ENCODE data around the gene ALMS1.
A peak's percentile ranks its signal among the peaks of the same experiment; 100 is the strongest.
"Not testable (repeated sequence)": the region's sequence is repeated elsewhere in the genome, so short reads cannot be mapped to it uniquely, and the experiment has no call there.

ALMS1 gene

DNA sequence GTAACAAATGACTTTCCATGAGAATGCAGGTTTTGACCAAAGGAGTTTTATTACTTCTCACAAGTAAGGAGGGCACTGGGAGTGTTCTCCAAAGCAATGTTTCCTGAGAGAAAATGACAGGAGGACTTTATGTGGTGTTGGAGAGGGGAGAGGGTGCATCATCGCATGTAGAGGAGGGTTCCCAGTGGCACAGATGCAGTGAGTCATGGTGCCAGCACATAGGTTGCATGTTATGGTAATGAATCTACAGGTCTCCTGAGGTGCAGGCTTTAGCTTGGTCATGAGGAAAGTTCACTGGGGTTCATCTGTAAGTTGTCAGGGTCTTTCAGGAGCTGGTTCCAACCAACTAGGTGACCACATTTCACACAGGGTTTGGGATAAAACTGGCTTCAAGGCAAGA is 226.2 kb downstream of the ALMS1 start:
- no peak for TF ChIP-seq CTCF (IDR thresholded peaks at IDR 0.05; ENCODE audit: borderline replicate concordance, insufficient read depth, low read depth, low read length)

GRCh38 chr2:73614105-73614504 is 228.5 kb downstream of the ALMS1 start:
- TF ChIP-seq CTCF (IDR thresholded peaks at IDR 0.05; ENCODE audit: borderline replicate concordance, insufficient read depth, low read depth, low read length): no peak
- H3K4me3 ChIP-seq (ENCODE audit: low read depth, low read length): no peak overlapping the region

More for the DNA sequence above, 226.2 kb downstream of the ALMS1 start:
- no peak overlapping the region for H3K4me3 ChIP-seq (ENCODE audit: low read depth, low read length)

DNA sequence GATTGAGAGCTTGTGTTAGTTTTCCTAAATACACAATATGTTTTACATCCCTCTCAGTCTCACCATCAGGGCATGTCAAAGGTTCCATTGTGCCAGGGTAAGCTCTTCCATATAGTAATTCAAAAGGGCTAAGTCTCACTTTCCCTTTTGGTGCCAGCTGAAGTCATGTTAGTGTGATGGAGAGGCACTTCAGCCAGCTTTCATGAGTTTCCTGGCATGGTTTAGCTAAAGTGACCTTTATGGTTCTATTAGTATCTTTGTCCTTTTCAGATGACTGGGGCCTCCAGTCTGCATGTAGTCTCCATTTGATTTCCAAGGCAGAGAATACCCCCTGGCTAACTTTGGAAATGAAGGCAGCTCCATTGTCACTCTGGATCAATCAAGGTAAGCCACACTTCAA is 229.4 kb downstream of the ALMS1 start:
- TF ChIP-seq CTCF (IDR thresholded peaks at IDR 0.05; ENCODE audit: borderline replicate concordance, insufficient read depth, low read depth, low read length): no peak
- H3K4me3 ChIP-seq (ENCODE audit: low read depth, low read length): no peak overlapping the region

GRCh38 chr2:73619925-73620324 is 234.3 kb downstream of the ALMS1 start:
- not testable (repeated sequence) for H3K4me3 ChIP-seq (ENCODE audit: low read depth, low read length)
- TF ChIP-seq CTCF (IDR thresholded peaks at IDR 0.05; ENCODE audit: borderline replicate concordance, insufficient read depth, low read depth, low read length): peak; percentile 36; the same call in 1 of the 2 replicates

DNA sequence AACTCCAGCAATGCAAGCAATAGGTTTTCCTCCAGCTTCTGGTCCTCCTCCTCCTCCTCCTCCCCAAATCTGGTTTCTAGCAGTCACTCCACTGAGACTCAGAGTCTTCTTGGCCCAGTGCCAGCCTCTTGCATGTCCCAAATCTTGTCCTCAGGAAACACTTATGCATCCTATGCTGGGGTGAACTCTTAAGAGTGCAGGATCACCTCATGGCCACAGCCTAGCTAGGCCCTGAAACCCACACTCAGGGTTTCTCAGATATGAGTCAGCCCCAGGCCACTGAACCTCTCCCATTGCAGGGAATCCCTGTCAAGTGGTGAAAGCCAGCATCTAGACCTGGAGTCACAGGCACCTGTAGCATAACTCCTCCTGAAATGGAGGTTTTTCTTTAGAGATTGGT is 238.4 kb downstream of the ALMS1 start:
- H3K4me3 ChIP-seq (ENCODE audit: low read depth, low read length): not testable (repeated sequence)

DNA sequence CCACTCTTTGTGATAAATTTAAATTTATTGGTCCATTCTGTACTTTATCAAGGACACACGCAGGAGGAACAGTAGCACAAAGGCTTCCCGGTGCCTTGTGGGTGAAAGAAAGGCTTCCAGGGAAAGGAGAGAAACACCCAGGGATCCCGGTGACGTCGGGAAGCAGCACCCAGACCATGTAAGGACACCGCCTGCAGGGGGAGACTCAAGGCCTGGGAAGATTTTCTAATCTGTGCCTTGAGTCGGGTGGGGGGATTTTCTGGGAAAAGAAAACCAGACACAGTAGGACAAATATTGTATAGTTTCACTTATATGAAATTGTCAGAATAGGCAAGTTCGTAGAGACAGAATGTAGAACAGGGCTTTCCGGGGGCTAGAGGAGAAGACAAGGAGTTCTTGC is 239.0 kb downstream of the ALMS1 start:
- not testable (repeated sequence) for H3K4me3 ChIP-seq (ENCODE audit: low read depth, low read length)

DNA sequence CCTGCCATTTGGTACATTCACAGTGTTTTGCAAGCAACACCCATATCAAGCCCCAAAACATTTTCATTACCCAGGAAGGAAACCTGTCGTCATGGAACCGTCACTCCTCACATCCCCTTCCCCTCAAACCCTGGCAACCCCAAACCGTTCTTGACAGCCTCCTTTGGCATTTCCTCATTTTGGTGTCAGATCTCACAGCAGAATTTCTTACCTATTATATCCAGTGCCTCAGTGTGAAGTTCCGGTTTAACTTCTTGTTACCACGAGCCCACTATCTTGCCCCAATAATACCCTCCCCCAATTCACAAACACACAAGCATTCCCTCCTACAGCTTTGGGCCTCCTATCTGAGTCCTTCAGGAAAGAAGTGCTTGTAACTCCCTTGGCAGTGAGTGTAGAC is 240.6 kb downstream of the ALMS1 start:
- H3K4me3 ChIP-seq (ENCODE audit: low read depth, low read length): not testable (repeated sequence)

DNA sequence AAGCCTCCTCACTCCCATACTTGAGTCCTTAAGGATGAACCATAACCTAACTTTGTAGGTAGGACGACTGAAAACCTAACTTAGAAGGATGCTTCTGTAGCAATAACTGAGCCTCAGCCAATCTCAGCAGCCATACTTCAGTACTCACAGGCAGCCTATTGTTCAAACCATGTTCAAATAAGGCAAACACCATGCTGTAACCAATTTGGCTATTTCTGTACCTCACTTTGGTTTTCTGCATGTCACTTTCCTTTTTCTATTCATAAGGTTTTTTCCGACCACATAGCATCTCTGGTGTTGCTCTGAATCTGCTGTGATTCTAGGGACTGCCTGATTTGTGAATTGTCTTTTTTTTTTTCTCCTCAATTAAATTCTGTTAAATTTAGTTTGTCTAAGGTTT is 242.9 kb downstream of the ALMS1 start:
- not testable (repeated sequence) for H3K4me3 ChIP-seq (ENCODE audit: low read depth, low read length)

GRCh38 chr2:73630662-73631266 is 245.1 kb downstream of the ALMS1 start:
- peak; percentile 49; the same call in 1 of the 2 replicates for TF ChIP-seq CTCF (IDR thresholded peaks at IDR 0.05; ENCODE audit: borderline replicate concordance, insufficient read depth, low read depth, low read length)
- not testable (repeated sequence) for H3K4me3 ChIP-seq (ENCODE audit: low read depth, low read length)

DNA sequence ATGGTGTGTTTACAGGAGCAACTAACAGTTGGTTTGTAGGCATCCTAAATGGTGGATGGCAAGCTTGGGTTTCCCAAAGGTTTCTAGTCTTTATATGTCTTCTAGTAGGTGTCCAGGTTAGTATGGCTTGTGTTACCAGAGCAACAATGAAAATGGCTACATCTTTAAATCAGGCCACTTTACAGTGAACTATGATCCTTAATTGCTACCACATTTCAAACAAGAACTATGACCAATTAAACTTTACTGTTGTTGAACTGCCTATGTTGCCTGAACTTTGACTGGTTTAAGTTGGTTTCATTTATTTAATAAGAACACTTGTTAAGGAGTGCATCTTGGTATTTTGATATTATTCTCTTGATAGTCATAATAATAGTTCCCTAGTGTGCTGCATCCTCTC is 251.3 kb downstream of the ALMS1 start:
- H3K4me3 ChIP-seq (ENCODE audit: low read depth, low read length): not testable (repeated sequence)

Measured in GM12875 (cell line).